NT2/D1 (cell line): ENCODE results near the gene SUV39H2.

Experiments
- SUZ12 ChIP-seq: IDR thresholded peaks from 2 replicates; pipeline ENCODE4 v1.6.1; 2011; ENCODE audit not compliant: insufficient read length, insufficient read depth; ENCODE audit errors: extremely low read depth
- YY1 ChIP-seq: IDR thresholded peaks from 2 replicates; pipeline ENCODE4 v1.6.1; 2011; ENCODE audit not compliant: insufficient read length, insufficient read depth
- ZNF274 ChIP-seq: IDR thresholded peaks from 2 replicates; pipeline ENCODE4 v1.6.1; 2011; ENCODE audit warnings: mild to moderate bottlenecking, low read depth, low read length

DNA sequence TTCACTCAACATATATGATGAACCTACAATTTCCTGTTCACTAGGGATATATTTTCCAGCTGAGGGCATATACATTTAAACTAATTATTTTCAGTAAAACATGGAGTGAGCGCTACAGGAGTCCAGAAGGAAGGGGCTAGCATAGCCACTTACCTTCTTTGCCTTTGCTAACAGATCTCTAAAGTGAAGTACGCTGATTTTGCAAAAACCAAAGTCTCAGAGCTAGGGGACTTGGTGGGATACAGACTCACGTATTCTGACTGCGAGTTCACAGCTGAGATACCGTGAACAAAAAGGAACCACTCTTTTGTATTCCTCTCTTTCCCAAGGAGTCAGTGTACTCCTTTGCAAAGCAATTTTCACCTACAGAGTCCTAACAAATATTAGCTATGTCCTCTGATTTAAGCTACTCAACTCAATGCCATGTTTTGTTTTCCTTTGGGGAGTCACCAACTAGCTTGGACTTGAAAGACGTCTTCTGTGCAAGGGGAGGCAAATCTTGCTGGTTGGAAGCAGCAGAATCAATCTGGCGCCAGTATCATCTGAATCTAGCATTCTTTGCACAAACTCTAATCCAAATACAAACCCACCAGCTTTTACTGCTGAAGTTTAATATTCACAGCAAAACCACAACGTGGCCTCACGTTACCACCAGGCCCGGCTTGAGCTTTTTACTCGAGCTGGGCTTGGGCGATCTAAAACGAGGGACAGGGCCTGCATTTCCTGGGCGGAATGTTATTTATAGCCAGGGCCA lies 41.5 kb upstream of the SUV39H2 start:
- TF ChIP-seq SUZ12, result no peak
- no peak for TF ChIP-seq ZNF274
- TF ChIP-seq YY1, result no peak
